Neuronal stem cell (in vitro differentiated cells): ENCODE data around the gene TSPAN17.

Source experiments
- DNase-seq: peaks from one replicate; pipeline ENCODE4 v3.0.0-alpha.2; 2013; ENCODE audit warnings: low spot score
- H2AFZ ChIP-seq: one replicate; pipeline ENCODE4 v1.6.1; 2013; ENCODE audit warnings: mild to moderate bottlenecking, low read length, inconsistent platforms
- H2AK5ac ChIP-seq: 2 replicates; pipeline ENCODE4 v1.6.1; 2013; ENCODE audit warnings: low read depth, mild to moderate bottlenecking, inconsistent platforms, low read length, moderate library complexity, mixed read lengths
- H2BK120ac ChIP-seq: 2 replicates; pipeline ENCODE4 v1.6.1; 2013; ENCODE audit warnings: low read depth, mild to moderate bottlenecking, inconsistent platforms, low read length, moderate library complexity, mixed read lengths
- H2BK12ac ChIP-seq: one replicate; pipeline ENCODE4 v1.6.1; 2013; ENCODE audit warnings: low read length, inconsistent platforms
- H2BK15ac ChIP-seq: 2 replicates; pipeline ENCODE4 v1.6.1; 2013; ENCODE audit warnings: mild to moderate bottlenecking, low read length, inconsistent platforms, mixed read lengths
- H2BK5ac ChIP-seq: one replicate; pipeline ENCODE4 v1.6.1; 2013; ENCODE audit warnings: inconsistent platforms, mild to moderate bottlenecking, low read length, moderate library complexity
- H3K14ac ChIP-seq: one replicate; pipeline ENCODE4 v1.6.1; 2013; ENCODE audit warnings: low read length, inconsistent platforms
- H3K18ac ChIP-seq: 2 replicates; pipeline ENCODE4 v1.6.1; 2013; ENCODE audit warnings: low read length, inconsistent platforms
- H3K23ac ChIP-seq: 2 replicates; pipeline ENCODE4 v1.6.1; 2013; ENCODE audit warnings: low read depth, mild to moderate bottlenecking, mixed read lengths, low read length, inconsistent platforms; ENCODE audit not compliant: poor library complexity
- H3K27ac ChIP-seq: replicated peaks from 3 replicates; pipeline ENCODE4 v1.5.1; 2013; ENCODE audit warnings: low read length, inconsistent platforms
- H3K27me3 ChIP-seq, 3 experiments: 2 replicates each; pipeline ENCODE4 v1.6.1; 2013; ENCODE audit warnings: low read length in 3 of 3, mild to moderate bottlenecking in 2 of 3, inconsistent platforms in 1 of 3, low read depth in 1 of 3, mixed read lengths in 1 of 3, moderate library complexity in 1 of 3; ENCODE audit not compliant: control insufficient read depth in 3 of 3, insufficient read depth in 3 of 3
- H3K36me3 ChIP-seq, 2 donors: replicated peaks in 1 of 2; 2 replicates each; pipeline ENCODE4 v1.6.1; 2013; ENCODE audit warnings: low read length in 2 of 2; ENCODE audit not compliant: control insufficient read depth in 2 of 2, insufficient read depth in 2 of 2
- H3K4ac ChIP-seq: 2 replicates; pipeline ENCODE4 v1.6.1; 2013; ENCODE audit warnings: inconsistent platforms, mild to moderate bottlenecking, low read length, moderate library complexity
- H3K4me1 ChIP-seq, 2 donors: 1 replicate in 1 of 2; 2 replicates in 1 of 2; pipeline ENCODE4 v1.6.1; 2013; ENCODE audit warnings: low read length in 2 of 2, low read depth in 1 of 2; ENCODE audit not compliant: control insufficient read depth in 2 of 2, insufficient read depth in 1 of 2
- H3K4me2 ChIP-seq: one replicate; pipeline ENCODE4 v1.6.1; 2013; ENCODE audit warnings: mild to moderate bottlenecking, low read length, inconsistent platforms; ENCODE audit not compliant: insufficient read depth, poor library complexity, severe bottlenecking
- H3K4me3 ChIP-seq, 2 donors: 2 replicates each; pipeline ENCODE4 v1.5.1; 2013; ENCODE audit warnings: low read length in 2 of 2, mild to moderate bottlenecking in 2 of 2, inconsistent platforms in 1 of 2, moderate library complexity in 1 of 2
- H3K79me1 ChIP-seq: one replicate; pipeline ENCODE4 v1.6.1; 2013; ENCODE audit warnings: low read depth, mild to moderate bottlenecking, inconsistent platforms, low read length, moderate library complexity
- H3K9ac ChIP-seq: one replicate; pipeline ENCODE4 v1.6.1; 2013; ENCODE audit warnings: mild to moderate bottlenecking, low read depth, low read length, inconsistent platforms; ENCODE audit not compliant: poor library complexity
- H3K9me3 ChIP-seq, 2 donors: replicated peaks in 1 of 2; 2 replicates each; pipeline versions ENCODE3 to v1.6.1; 2013; ENCODE audit warnings: low read length in 2 of 2, mild to moderate bottlenecking in 2 of 2, inconsistent platforms in 1 of 2, low read depth in 1 of 2, mixed read lengths in 1 of 2, moderate library complexity in 1 of 2; ENCODE audit not compliant: control insufficient read depth in 2 of 2, insufficient read depth in 1 of 2
- H4K8ac ChIP-seq: one replicate; pipeline ENCODE4 v1.6.1; 2013; ENCODE audit warnings: low read depth, mild to moderate bottlenecking, inconsistent platforms, low read length, moderate library complexity
- H4K91ac ChIP-seq: one replicate; pipeline ENCODE4 v1.6.1; 2013; ENCODE audit warnings: low read length, low read depth, mild to moderate bottlenecking, inconsistent platforms; ENCODE audit not compliant: poor library complexity
- WGBS, 2 donors: extraction: QIAGEN DNeasy Blood & Tissue Kit; methylation state at CpG; one replicate each; pipeline ENCODE4 v1.1.7; 2013; ENCODE audit warnings: missing lambda C conversion rate in 2 of 2, mixed read lengths in 1 of 2; ENCODE audit not compliant: insufficient read length in 2 of 2, insufficient replicate concordance in 1 of 2; ENCODE audit errors: extremely low coverage in 2 of 2; 5-methylcytosine and 5-hydroxymethylcytosine counted together

TSPAN17 gene

GRCh38 chr5:176619203-176619568 is 28.1 kb upstream of the TSPAN17 start:
- no CpG with 5 or more reads among the region's 31 CpGs for WGBS, 2 donors

GRCh38 chr5:176619569-176620332 is 27.5 kb upstream of the TSPAN17 start:
- no CpG with 5 or more reads among the region's 59 CpGs for WGBS, 2 donors
- H3K14ac ChIP-seq: peak overlapping the region; percentile 71
- H3K9ac ChIP-seq: peak overlapping the region; percentile 9
- no peak for DNase-seq
- H3K4ac ChIP-seq: peak overlapping the region; percentile 46
- peak overlapping the region; percentile 84 for H3K18ac ChIP-seq
- H3K9me3 ChIP-seq: peaks cover 0 to 6% of the 10 kb centered on the region in 2 donors
- peak overlapping the region; percentile 65 for H2AFZ ChIP-seq
- H2BK120ac ChIP-seq: no peak overlapping the region
- H3K36me3 ChIP-seq: no peaks in the 10 kb centered on the region
- peak overlapping the region in 1 of 2 donors; percentile 64 for H3K4me3 ChIP-seq
- peak overlapping the region; percentile 78 for H2BK15ac ChIP-seq
- H4K8ac ChIP-seq: peak overlapping the region; percentile 82
- no peak overlapping the region for H2BK5ac ChIP-seq
- H4K91ac ChIP-seq: no peak overlapping the region
- H3K27ac ChIP-seq: no peak overlapping the region
- peak overlapping the region; percentile 48 for H3K4me2 ChIP-seq
- H2BK12ac ChIP-seq: no peak overlapping the region
- peak overlapping the region; percentile 93 for H3K23ac ChIP-seq
- peaks cover 8 to 23% of the 10 kb centered on the region in 2 donors for H3K4me1 ChIP-seq
- peak overlapping the region; percentile 60 for H2AK5ac ChIP-seq
- no peaks in the 10 kb centered on the region for H3K79me1 ChIP-seq
- peaks cover 14 to 84% (median 49%) of the 10 kb centered on the region in 3 experiments for H3K27me3 ChIP-seq

More at GRCh38 chr5:176619203-176619568, 28.1 kb upstream of the TSPAN17 start:
- H2AFZ ChIP-seq: peak overlapping the region; percentile 82
- no peak overlapping the region for H2BK15ac ChIP-seq
- H3K4ac ChIP-seq: no peak overlapping the region
- H4K8ac ChIP-seq: no peak overlapping the region
- no peak overlapping the region for H3K18ac ChIP-seq
- peak overlapping the region; percentile 93 for H3K23ac ChIP-seq
- H2BK12ac ChIP-seq: no peak overlapping the region
- H3K27me3 ChIP-seq: peaks cover 14 to 83% (median 49%) of the 10 kb centered on the region in 3 experiments
- no peak overlapping the region for H2BK5ac ChIP-seq
- peak overlapping the region; percentile 60 for H2AK5ac ChIP-seq
- H3K14ac ChIP-seq: no peak overlapping the region
- H3K9me3 ChIP-seq: peaks cover 0 to 6% of the 10 kb centered on the region in 2 donors
- peak overlapping the region; percentile 48 for H3K4me2 ChIP-seq
- no peak overlapping the region for H4K91ac ChIP-seq
- peaks cover 8 to 25% of the 10 kb centered on the region in 2 donors for H3K4me1 ChIP-seq
- no peak overlapping the region for H3K27ac ChIP-seq
- peak overlapping the region; percentile 57 for H3K9ac ChIP-seq
- DNase-seq: peak; percentile 89
- no peaks in the 10 kb centered on the region for H3K36me3 ChIP-seq
- no peak overlapping the region for H2BK120ac ChIP-seq
- peak overlapping the region in 1 of 2 donors; percentile 64 for H3K4me3 ChIP-seq
- no peaks in the 10 kb centered on the region for H3K79me1 ChIP-seq

GRCh38 chr5:176620333-176620981 is 26.8 kb upstream of the TSPAN17 start:
- no peak overlapping the region for H3K4me3 ChIP-seq
- H2AK5ac ChIP-seq: peak overlapping the region; percentile 75
- H3K9ac ChIP-seq: peak overlapping the region; percentile 21
- H3K27me3 ChIP-seq: peaks cover 14 to 85% (median 51%) of the 10 kb centered on the region in 3 experiments
- H3K23ac ChIP-seq: no peak overlapping the region
- H3K9me3 ChIP-seq: peaks cover 0 to 6% of the 10 kb centered on the region in 2 donors
- H3K4me2 ChIP-seq: peak overlapping the region; percentile 33
- no peak overlapping the region for H3K4ac ChIP-seq
- H3K27ac ChIP-seq: no peak overlapping the region
- peaks cover 8 to 23% of the 10 kb centered on the region in 2 donors for H3K4me1 ChIP-seq
- WGBS, 2 donors: no CpG with 5 or more reads among the region's 32 CpGs
- peak overlapping the region; percentile 57 for H3K18ac ChIP-seq
- H4K91ac ChIP-seq: no peak overlapping the region
- peak overlapping the region; percentile 65 for H2AFZ ChIP-seq
- DNase-seq: no peak
- peak overlapping the region; percentile 81 for H2BK15ac ChIP-seq
- peak overlapping the region; percentile 90 for H2BK12ac ChIP-seq
- no peak overlapping the region for H2BK120ac ChIP-seq
- no peaks in the 10 kb centered on the region for H3K36me3 ChIP-seq
- H4K8ac ChIP-seq: no peak overlapping the region
- H3K14ac ChIP-seq: no peak overlapping the region
- H3K79me1 ChIP-seq: no peaks in the 10 kb centered on the region
- H2BK5ac ChIP-seq: peak overlapping the region; percentile 75

- no peak overlapping the region for H2BK5ac ChIP-seq
- no peak overlapping the region for H4K91ac ChIP-seq
- no CpG with 5 or more reads among the region's 13 CpGs for WGBS, 2 donors
- H3K36me3 ChIP-seq: no peaks in the 10 kb centered on the region
- peak overlapping the region in 1 of 2 donors; percentile 62 for H3K4me3 ChIP-seq
- no peaks in the 10 kb centered on the region for H3K79me1 ChIP-seq
- H3K27ac ChIP-seq: no peak overlapping the region
- peak overlapping the region; percentile 19 for H3K18ac ChIP-seq
- no peak for DNase-seq
- peak overlapping the region; percentile 54 for H2BK15ac ChIP-seq
- no peak overlapping the region for H2BK12ac ChIP-seq
- no peak overlapping the region for H2AK5ac ChIP-seq
- H3K4me1 ChIP-seq: peaks cover 8 to 23% of the 10 kb centered on the region in 2 donors
- no peak overlapping the region for H3K23ac ChIP-seq
- no peak overlapping the region for H3K4ac ChIP-seq
- peaks cover 14 to 91% (median 47%) of the 10 kb centered on the region in 3 experiments for H3K27me3 ChIP-seq
- no peak overlapping the region for H3K14ac ChIP-seq
- no peak overlapping the region for H4K8ac ChIP-seq
- H3K9me3 ChIP-seq: peaks cover 0 to 6% of the 10 kb centered on the region in 2 donors
- no peak overlapping the region for H3K9ac ChIP-seq
- no peak overlapping the region for H2AFZ ChIP-seq
- H3K4me2 ChIP-seq: no peak overlapping the region
- H2BK120ac ChIP-seq: no peak overlapping the region
Measured at GRCh38 chr5:176621661-176622079, 25.6 kb upstream of the TSPAN17 start.
